ENCODE data around the gene LZTR1. TPM values are rescaled to one million over a fixed set of nuclear protein-coding genes. Genes with fewer than 3 reads are reported as not detected.
A peak's percentile ranks its signal among the peaks of the same experiment; 100 is the strongest.

The LZTR1 gene
- total and polyA plus RNA-seq, 2 of the 8 experiments (the other 6 are each of a cell fraction or from before 2014, with no cell fraction given), result 22.3 to 31.0 TPM

- TF ChIP-seq BACH1 (IDR thresholded peaks at IDR 0.05; ENCODE audit: low read length), result no peak
- 0 out of 2 replicates have a peak, but pooled peaks have one; percentile 8 for TF ChIP-seq ATF3 (IDR thresholded peaks at IDR 0.05; ENCODE audit: insufficient read depth, low read depth, low read length)
- peak; percentile 81 for TF ChIP-seq NRF1 (IDR thresholded peaks at IDR 0.05; ENCODE audit: low read depth, low read length)
- TF ChIP-seq TBP (IDR thresholded peaks at IDR 0.05; ENCODE audit: low read depth, low read length), result peak; percentile 67; the same call in 1 of the 2 replicates
- TF ChIP-seq CHD1 (IDR thresholded peaks at IDR 0.05; ENCODE audit: low read depth, low read length), result no peak
- TF ChIP-seq POU5F1 (IDR thresholded peaks at IDR 0.05; ENCODE audit: low read depth, low read length), result no peak
- no peak for TF ChIP-seq NANOG (IDR thresholded peaks at IDR 0.05; ENCODE audit: insufficient read depth, low read depth, low read length, poor library complexity, severe bottlenecking)
- no peak for TF ChIP-seq TEAD4 (IDR thresholded peaks at IDR 0.05; ENCODE audit: low read depth, low read length)
- peak; percentile 90 for TF ChIP-seq MAX (IDR thresholded peaks at IDR 0.05)
- TF ChIP-seq RAD21 (IDR thresholded peaks at IDR 0.05 in 1 of 2, conservative IDR thresholded peaks at IDR 0.05 in 1 of 2; ENCODE audit: low read depth in 2 of 2, low read length in 2 of 2), result no peak
- TF ChIP-seq SUZ12 (IDR thresholded peaks at IDR 0.05; ENCODE audit: low read length), result no peak
- no peak for TF ChIP-seq CEBPB (IDR thresholded peaks at IDR 0.05; ENCODE audit: low read depth, low read length)
- TF ChIP-seq SP2 (IDR thresholded peaks at IDR 0.05; ENCODE audit: low read length), result peak; percentile 17; the same call in 1 of the 2 replicates
- no peak for TF ChIP-seq SAP30 (IDR thresholded peaks at IDR 0.05; ENCODE audit: insufficient read depth, insufficient replicate concordance, low read length)
- TF ChIP-seq YY1 (IDR thresholded peaks at IDR 0.05; ENCODE audit: low read depth, low read length), result peak; percentile 41; the same call in 1 of the 2 replicates
- TF ChIP-seq USF2 (IDR thresholded peaks at IDR 0.05; ENCODE audit: low read length), result 0 out of 2 replicates have a peak, but pooled peaks have one; percentile 23
- no peak for TF ChIP-seq RFX5 (IDR thresholded peaks at IDR 0.05; ENCODE audit: borderline replicate concordance, low read depth, low read length)
- no peak for TF ChIP-seq ZNF274 (IDR thresholded peaks at IDR 0.05; ENCODE audit: borderline replicate concordance, extremely low read depth, low read length)
- TF ChIP-seq POLR2A (IDR thresholded peaks at IDR 0.05; ENCODE audit: control extremely low read depth in 1 of 2, low read depth in 2 of 2, low read length in 2 of 2), result peak; percentile 64 to 73
- TF ChIP-seq RBBP5 (IDR thresholded peaks at IDR 0.05; ENCODE audit: borderline replicate concordance, low read depth, low read length), result no peak; the same call in 1 of the 2 replicates
- TF ChIP-seq SRF (IDR thresholded peaks at IDR 0.05; ENCODE audit: low read depth, low read length), result no peak
- TF ChIP-seq KDM4A (IDR thresholded peaks at IDR 0.05; ENCODE audit: low read depth, low read length, severe bottlenecking), result peak; percentile 97
- TF ChIP-seq POLR2AphosphoS5 (IDR thresholded peaks at IDR 0.05; ENCODE audit: low read depth, low read length), result no peak; the same call in none of the 2 replicates
Measured at GRCh38 chr22:21001601-21002325, 19.7 kb downstream of the LZTR1 start, which contains the start of gene THAP7 (continued).
